Measurements from ENCODE around the gene STK25. TPM values are rescaled to one million over a fixed set of nuclear protein-coding genes. Genes with fewer than 3 reads are reported as not detected.

STK25 gene
- total RNA-seq, 1 donor from 2014 or later = 211 TPM

- H3K4me3 Mint-ChIP-seq (ENCODE audit: unreplicated experiment) = no peak overlapping the region
- Histone ChIP-seq H4K20me1 (ENCODE audit: insufficient read depth, low read length) (no peaks in the 10 kb centered on the region), H3K27ac (ENCODE audit: low read depth, low read length) (no peak overlapping the region), H3K27me3 (ENCODE audit: insufficient read depth, low read length) (no peaks in the 10 kb centered on the region), H3K4me3 (ENCODE audit: insufficient read depth, low read depth, low read length) (no peak overlapping the region), H3K9ac (ENCODE audit: low read length) (no peak overlapping the region), H3K36me3 (ENCODE audit: insufficient read depth, low read length) (no peaks in the 10 kb centered on the region), H2AFZ (ENCODE audit: low read depth, low read length) (no peak overlapping the region), H3K4me2 (ENCODE audit: low read length) (no peak overlapping the region), H3K9me3 (ENCODE audit: insufficient read depth, low read depth, low read length) (no peaks in the 10 kb centered on the region), H3K79me2 (ENCODE audit: insufficient read depth, low read length) (no peaks in the 10 kb centered on the region), H3K4me1 (ENCODE audit: insufficient read depth, low read length) (no peaks in the 10 kb centered on the region)
- no peak overlapping the region for H3K27ac Mint-ChIP-seq (ENCODE audit: unreplicated experiment)
- H3K9me3 Mint-ChIP-seq (ENCODE audit: unreplicated experiment) = no peaks in the 10 kb centered on the region
- no peak for FAIRE-seq
- no peaks in the 10 kb centered on the region for H3K4me1 Mint-ChIP-seq (ENCODE audit: low read depth, unreplicated experiment)
- DNase-seq (ENCODE audit: low read depth) = no peak
- TF ChIP-seq CTCF (IDR thresholded peaks at IDR 0.05; ENCODE audit: insufficient read depth, low read depth, low read length) (no peak), EZH2 (IDR thresholded peaks at IDR 0.05; ENCODE audit: insufficient read depth, low read length) (no peak)
- peaks cover 9% of the 10 kb centered on the region for H3K36me3 Mint-ChIP-seq (ENCODE audit: low read depth, unreplicated experiment)
- H3K27me3 Mint-ChIP-seq (ENCODE audit: low read depth, unreplicated experiment) = peaks cover under 1% of the 10 kb centered on the region
These were observed 48.9 kb downstream of the STK25 start for GRCh38 chr2:241459520-241459919.

- Histone ChIP-seq H3K36me3 (ENCODE audit: insufficient read depth, low read length) (no peaks in the 10 kb centered on the region), H3K27ac (ENCODE audit: low read depth, low read length) (no peak overlapping the region), H3K4me3 (ENCODE audit: insufficient read depth, low read depth, low read length) (no peak overlapping the region), H3K9me3 (ENCODE audit: insufficient read depth, low read depth, low read length) (no peaks in the 10 kb centered on the region), H4K20me1 (ENCODE audit: insufficient read depth, low read length) (no peaks in the 10 kb centered on the region), H3K4me1 (ENCODE audit: insufficient read depth, low read length) (no peaks in the 10 kb centered on the region), H3K9ac (ENCODE audit: low read length) (no peak overlapping the region), H3K79me2 (ENCODE audit: insufficient read depth, low read length) (no peaks in the 10 kb centered on the region), H3K27me3 (ENCODE audit: insufficient read depth, low read length) (no peaks in the 10 kb centered on the region), H3K4me2 (ENCODE audit: low read length) (no peak overlapping the region), H2AFZ (ENCODE audit: low read depth, low read length) (no peak overlapping the region)
- H3K27ac Mint-ChIP-seq (ENCODE audit: unreplicated experiment) = no peak overlapping the region
- peaks cover 8% of the 10 kb centered on the region for H3K36me3 Mint-ChIP-seq (ENCODE audit: low read depth, unreplicated experiment)
- no peak for DNase-seq (ENCODE audit: low read depth)
- no peaks in the 10 kb centered on the region for H3K9me3 Mint-ChIP-seq (ENCODE audit: unreplicated experiment)
- H3K27me3 Mint-ChIP-seq (ENCODE audit: low read depth, unreplicated experiment) = no peaks in the 10 kb centered on the region
- no peak overlapping the region for H3K4me3 Mint-ChIP-seq (ENCODE audit: unreplicated experiment)
- TF ChIP-seq CTCF (IDR thresholded peaks at IDR 0.05; ENCODE audit: insufficient read depth, low read depth, low read length) (no peak), EZH2 (IDR thresholded peaks at IDR 0.05; ENCODE audit: insufficient read depth, low read length) (no peak)
- no peaks in the 10 kb centered on the region for H3K4me1 Mint-ChIP-seq (ENCODE audit: low read depth, unreplicated experiment)
- no peak for FAIRE-seq
These were observed 49.7 kb downstream of the STK25 start for GRCh38 chr2:241458687-241459086.

GRCh38 chr2:241456546-241456945 is 51.8 kb downstream of the STK25 start:
- H3K9me3 Mint-ChIP-seq (ENCODE audit: unreplicated experiment) = no peaks in the 10 kb centered on the region
- H3K27ac Mint-ChIP-seq (ENCODE audit: unreplicated experiment) = peak overlapping the region; percentile 34
- DNase-seq (ENCODE audit: low read depth) = no peak

More at GRCh38 chr2:241456546-241456945, 51.8 kb downstream of the STK25 start:
- no peak overlapping the region for H3K4me2 ChIP-seq (ENCODE audit: low read length)
- no peaks in the 10 kb centered on the region for H4K20me1 ChIP-seq (ENCODE audit: insufficient read depth, low read length)
- H3K4me3 Mint-ChIP-seq (ENCODE audit: unreplicated experiment) = no peak overlapping the region
- no peaks in the 10 kb centered on the region for H3K27me3 Mint-ChIP-seq (ENCODE audit: low read depth, unreplicated experiment)
- peaks cover 6% of the 10 kb centered on the region for H3K36me3 Mint-ChIP-seq (ENCODE audit: low read depth, unreplicated experiment)
- H3K9ac ChIP-seq (ENCODE audit: low read length) = no peak overlapping the region
- no peaks in the 10 kb centered on the region for H3K36me3 ChIP-seq (ENCODE audit: insufficient read depth, low read length)
- no peaks in the 10 kb centered on the region for H3K27me3 ChIP-seq (ENCODE audit: insufficient read depth, low read length)
- H3K4me1 ChIP-seq (ENCODE audit: insufficient read depth, low read length) = no peaks in the 10 kb centered on the region
- no peaks in the 10 kb centered on the region for H3K4me1 Mint-ChIP-seq (ENCODE audit: low read depth, unreplicated experiment)
- H2AFZ ChIP-seq (ENCODE audit: low read depth, low read length) = no peak overlapping the region
- no peaks in the 10 kb centered on the region for H3K79me2 ChIP-seq (ENCODE audit: insufficient read depth, low read length)
- no peaks in the 10 kb centered on the region for H3K9me3 ChIP-seq (ENCODE audit: insufficient read depth, low read depth, low read length)
- no peak overlapping the region for H3K27ac ChIP-seq (ENCODE audit: low read depth, low read length)
- TF ChIP-seq EZH2 (IDR thresholded peaks at IDR 0.05; ENCODE audit: insufficient read depth, low read length) (no peak), CTCF (IDR thresholded peaks at IDR 0.05; ENCODE audit: insufficient read depth, low read depth, low read length) (no peak)
- no peak for FAIRE-seq
- H3K4me3 ChIP-seq (ENCODE audit: insufficient read depth, low read depth, low read length) = no peak overlapping the region
